DND-41 (cell line): Measurements from ENCODE around the gene RPS27.

ENCODE experiments used
- ATAC-seq: fragments of 200-7000 bp; cut with Tn5 transposase; 3 replicates; pipeline ENCODE4 v1.9.1; 2021; ENCODE audit warnings: low read depth; ENCODE audit not compliant: insufficient read depth
- DNase-seq: peaks from one replicate; pipeline ENCODE4 v3.0.0-alpha.2; 2020
- H2AFZ ChIP-seq: 2 replicates; pipeline ENCODE4 v1.6.0; 2012; ENCODE audit warnings: low read depth, low read length
- H3K27ac ChIP-seq: 2 replicates; pipeline ENCODE4 v1.5.1; 2012; ENCODE audit warnings: low read length, inconsistent platforms
- H3K27me3 ChIP-seq: fragments of 200-600 bp; sonication (generic); 2 replicates; pipeline ENCODE4 v1.6.0; 2012; ENCODE audit warnings: low read length, mild to moderate bottlenecking, inconsistent platforms; ENCODE audit not compliant: insufficient read depth, poor library complexity
- H3K36me3 ChIP-seq: 2 replicates; pipeline ENCODE4 v1.5.1; 2012; ENCODE audit warnings: low read length, inconsistent platforms; ENCODE audit not compliant: insufficient read depth
- H3K4me1 ChIP-seq: 2 replicates; pipeline ENCODE4 v1.5.1; 2012; ENCODE audit warnings: mild to moderate bottlenecking, low read length; ENCODE audit not compliant: insufficient read depth
- H3K4me2 ChIP-seq: 2 replicates; pipeline ENCODE4 v1.6.0; 2012; ENCODE audit warnings: mild to moderate bottlenecking, moderate library complexity, low read length, inconsistent platforms; ENCODE audit not compliant: insufficient read depth
- H3K4me3 ChIP-seq, 2 experiments: fragments of 200-600 bp in 1 of 2; shearing (Covaris generic) in 1 of 2; 2 replicates each; pipeline ENCODE4 v1.5.1; 2012 to 2016; ENCODE audit warnings: inconsistent platforms in 2 of 2, low read length in 2 of 2, mild to moderate bottlenecking in 2 of 2, low read depth in 1 of 2, moderate library complexity in 1 of 2
- H3K79me2 ChIP-seq: 2 replicates; pipeline ENCODE4 v1.6.0; 2012; ENCODE audit warnings: low read length, inconsistent platforms; ENCODE audit not compliant: insufficient read depth
- H3K9ac ChIP-seq: 2 replicates; pipeline ENCODE4 v1.6.0; 2012; ENCODE audit warnings: low read depth, mild to moderate bottlenecking, inconsistent platforms, low read length, moderate library complexity
- H3K9me3 ChIP-seq: 2 replicates; pipeline ENCODE4 v1.5.1; 2012; ENCODE audit warnings: low read length, moderate library complexity, mild to moderate bottlenecking, inconsistent platforms; ENCODE audit not compliant: insufficient read depth, severe bottlenecking
- H4K20me1 ChIP-seq: 2 replicates; pipeline ENCODE4 v1.6.0; 2012; ENCODE audit warnings: low read length; ENCODE audit not compliant: insufficient read depth
- CTCF ChIP-seq: IDR thresholded peaks from 2 replicates; pipeline ENCODE4 v1.5.1; 2012; ENCODE audit warnings: borderline replicate concordance, low read length, moderate library complexity, mild to moderate bottlenecking; ENCODE audit not compliant: poor library complexity, severe bottlenecking; ENCODE audit errors: extremely low read depth
- EZH2 ChIP-seq: IDR thresholded peaks from 3 replicates; pipeline ENCODE4 v1.6.1; 2012; ENCODE audit warnings: borderline replicate concordance, low read depth, mild to moderate bottlenecking, moderate library complexity, low read length, inconsistent platforms; ENCODE audit not compliant: severe bottlenecking

Gene RPS27

GRCh38 chr1:153957744-153958110 is 32.8 kb upstream of the RPS27 start:
- DNase-seq (peak; percentile 62), ATAC-seq (peak; percentile 38)
- TF ChIP-seq CTCF (peak; percentile 3), EZH2 (no peak)
- Histone ChIP-seq H3K27ac (peak overlapping the region; percentile 90), H2AFZ (peak overlapping the region; percentile 93), H3K4me1 (peaks cover 56% of the 10 kb centered on the region), H3K9ac (peak overlapping the region; percentile 96), H3K36me3 (peaks cover 53% of the 10 kb centered on the region), H3K4me3 (peak overlapping the region; percentile 94 to 100), H4K20me1 (peaks cover 49% of the 10 kb centered on the region), H3K27me3 (no peaks in the 10 kb centered on the region), H3K4me2 (peak overlapping the region; percentile 87), H3K79me2 (peaks cover 75% of the 10 kb centered on the region), H3K9me3 (no peaks in the 10 kb centered on the region)

- Histone ChIP-seq H4K20me1 (peaks cover 46% of the 10 kb centered on the region), H3K9ac (peak within 1 kb of the TSS; percentile 96), H3K79me2 (peaks cover 79% of the 10 kb centered on the region), H3K9me3 (no peaks in the 10 kb centered on the region), H3K4me1 (peaks cover 59% of the 10 kb centered on the region), H3K4me3 (peak within 1 kb of the TSS; percentile 94 to 100), H3K36me3 (peaks cover 49% of the 10 kb centered on the region), H3K27ac (peak within 1 kb of the TSS; percentile 90), H3K4me2 (peak within 1 kb of the TSS; percentile 87), H3K27me3 (no peaks in the 10 kb centered on the region), H2AFZ (peak within 1 kb of the TSS; percentile 93)
- no peak for TF ChIP-seq EZH2
- no peak for TF ChIP-seq CTCF
- peak; percentile 99 for DNase-seq
- ATAC-seq: peak; percentile 88
These were observed 32.2 kb upstream of the RPS27 start, which contains the start of gene CRTC2 for GRCh38 chr1:153958111-153958960. CRTC2 (minus strand) TSS chr1:153958612; CDS start chr1:153958497, 115 bp downstream.

- Histone ChIP-seq H3K9ac (peak overlapping the region; percentile 39), H2AFZ (peak overlapping the region; percentile 64; the same call in 1 of the 2 replicates), H3K36me3 (peaks cover 43% of the 10 kb centered on the region), H3K27me3 (no peaks in the 10 kb centered on the region), H4K20me1 (peaks cover 40% of the 10 kb centered on the region), H3K4me3 (peak overlapping the region in 1 of 2 experiments; percentile 100; a peak in 2 of 4 replicates), H3K79me2 (peaks cover 79% of the 10 kb centered on the region), H3K4me1 (peaks cover 62% of the 10 kb centered on the region), H3K9me3 (no peaks in the 10 kb centered on the region), H3K27ac (peak overlapping the region; percentile 70), H3K4me2 (peak overlapping the region; percentile 72)
- ATAC-seq: no peak
- no peak for DNase-seq
- TF ChIP-seq EZH2 (no peak), CTCF (no peak)
These were observed 31.7 kb upstream of the RPS27 start for GRCh38 chr1:153958961-153959260.
